ENCODE data around the gene SNORC. TPM values are rescaled to one million over a fixed set of nuclear protein-coding genes. Genes with fewer than 3 reads are reported as not detected.
A peak's percentile ranks its signal among the peaks of the same experiment; 100 is the strongest.

SNORC gene
- total RNA-seq, 4 donors from 2014 or later: 0.45 to 2.5 (median 1.4) TPM

DNA sequence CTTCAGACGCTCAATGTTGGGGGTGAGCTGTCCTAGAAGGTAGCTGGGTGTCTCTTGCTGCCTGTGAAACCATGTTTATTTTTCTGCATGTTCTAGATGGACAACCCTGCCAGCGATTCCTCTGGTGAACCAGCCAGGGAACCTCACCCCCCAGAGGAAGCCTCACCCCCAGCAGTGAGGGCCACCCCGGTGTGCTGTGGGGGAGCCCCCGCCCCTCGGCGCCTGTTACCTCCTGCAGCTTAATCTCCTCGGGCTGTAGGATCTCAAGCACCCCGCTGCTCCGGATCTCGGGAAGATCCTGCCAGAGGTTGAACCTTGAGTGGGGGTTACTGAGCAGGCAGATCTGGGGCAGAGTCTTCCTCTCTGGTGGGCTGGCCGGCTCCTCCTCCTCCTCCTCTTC, 50.0 kb downstream of the SNORC start:
- DNase-seq (ENCODE audit: extremely low spot score): peak; percentile 57
- H3K9me3 ChIP-seq: peaks cover 0 to 5% (median 2%) of the 10 kb centered on the region in 4 donors
- no peaks in the 10 kb centered on the region for H3K4me1 ChIP-seq
- H3K36me3 ChIP-seq: no peaks in the 10 kb centered on the region
- H3K27me3 ChIP-seq: peaks cover 0 to 55% (median 0%) of the 10 kb centered on the region in 4 donors
- no peak overlapping the region for H3K4me3 ChIP-seq
- H3K27ac ChIP-seq (replicated peaks in 1 of 4): no peak overlapping the region
- intact Hi-C loops (cut with DNase I): no loop called here
- TF ChIP-seq, protein P1, sequence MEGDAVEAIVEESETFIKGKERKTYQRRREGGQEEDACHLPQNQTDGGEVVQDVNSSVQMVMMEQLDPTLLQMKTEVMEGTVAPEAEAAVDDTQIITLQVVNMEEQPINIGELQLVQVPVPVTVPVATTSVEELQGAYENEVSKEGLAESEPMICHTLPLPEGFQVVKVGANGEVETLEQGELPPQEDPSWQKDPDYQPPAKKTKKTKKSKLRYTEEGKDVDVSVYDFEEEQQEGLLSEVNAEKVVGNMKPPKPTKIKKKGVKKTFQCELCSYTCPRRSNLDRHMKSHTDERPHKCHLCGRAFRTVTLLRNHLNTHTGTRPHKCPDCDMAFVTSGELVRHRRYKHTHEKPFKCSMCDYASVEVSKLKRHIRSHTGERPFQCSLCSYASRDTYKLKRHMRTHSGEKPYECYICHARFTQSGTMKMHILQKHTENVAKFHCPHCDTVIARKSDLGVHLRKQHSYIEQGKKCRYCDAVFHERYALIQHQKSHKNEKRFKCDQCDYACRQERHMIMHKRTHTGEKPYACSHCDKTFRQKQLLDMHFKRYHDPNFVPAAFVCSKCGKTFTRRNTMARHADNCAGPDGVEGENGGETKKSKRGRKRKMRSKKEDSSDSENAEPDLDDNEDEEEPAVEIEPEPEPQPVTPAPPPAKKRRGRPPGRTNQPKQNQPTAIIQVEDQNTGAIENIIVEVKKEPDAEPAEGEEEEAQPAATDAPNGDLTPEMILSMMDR (IDR thresholded peaks at IDR 0.05): no peak
- TF ChIP-seq POLR2AphosphoS5 (IDR thresholded peaks at IDR 0.05) (no peak), EP300 (IDR thresholded peaks at IDR 0.05) (no peak), POLR2A (IDR thresholded peaks at IDR 0.05; ENCODE audit: low read depth) (no peak)
- 62% methylated on average over 7 of the region's 11 CpGs for WGBS

DNA sequence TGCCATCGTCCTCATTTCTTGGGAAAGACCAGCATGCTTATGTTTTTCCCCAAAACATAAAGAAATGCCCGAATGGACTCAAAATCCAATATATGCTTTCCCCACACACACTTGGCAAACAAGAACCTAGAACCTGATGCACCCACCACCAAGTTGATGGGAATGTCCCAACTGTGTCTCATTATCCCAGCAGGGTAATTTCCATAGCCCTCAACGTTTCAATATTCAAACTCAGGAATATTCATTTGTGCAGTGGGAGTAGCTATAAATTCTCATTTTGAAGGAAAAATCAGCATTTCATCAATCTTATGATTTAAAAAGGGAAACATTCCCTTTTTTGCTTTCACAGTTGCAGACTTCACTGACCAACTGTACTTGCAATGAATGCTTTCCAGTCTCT, 50.7 kb downstream of the SNORC start:
- 86% methylated on average over 3 of the region's 3 CpGs for WGBS
- peak; percentile 34 for DNase-seq (ENCODE audit: extremely low spot score)
- H3K36me3 ChIP-seq: no peaks in the 10 kb centered on the region
- H3K27me3 ChIP-seq: peaks cover 0 to 62% (median under 1%) of the 10 kb centered on the region in 4 donors
- TF ChIP-seq POLR2AphosphoS5 (IDR thresholded peaks at IDR 0.05): no peak
- TF ChIP-seq, protein P1 (IDR thresholded peaks at IDR 0.05): no peak
- TF ChIP-seq EP300 (IDR thresholded peaks at IDR 0.05): no peak
- no peak for TF ChIP-seq POLR2A (IDR thresholded peaks at IDR 0.05; ENCODE audit: low read depth)
- no peak overlapping the region for H3K4me3 ChIP-seq
- peaks cover 0 to 5% (median 2%) of the 10 kb centered on the region in 4 donors for H3K9me3 ChIP-seq
- intact Hi-C loops (cut with DNase I): no loop called here
- no peaks in the 10 kb centered on the region for H3K4me1 ChIP-seq
- H3K27ac ChIP-seq (replicated peaks in 1 of 4): no peak overlapping the region

DNA sequence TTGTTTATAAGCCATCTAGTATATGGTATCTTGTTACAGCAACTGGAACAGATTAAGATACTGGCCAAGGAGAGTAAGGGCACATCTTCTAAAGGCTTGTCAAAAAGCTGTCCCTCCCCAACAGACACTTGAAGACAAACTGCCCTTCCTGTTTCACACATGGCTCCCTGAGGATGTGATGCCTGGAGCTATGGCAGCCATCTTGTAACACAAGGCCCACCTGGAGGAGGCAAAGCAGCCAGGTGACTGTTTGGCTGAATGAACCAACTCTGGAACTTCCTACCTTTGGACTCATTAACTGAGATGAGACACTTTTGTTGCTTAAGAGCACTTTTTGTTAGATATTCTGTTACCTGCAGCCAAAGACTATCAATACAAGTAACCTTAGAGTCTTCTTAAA, 54.4 kb downstream of the SNORC start:
- intact Hi-C loops (cut with DNase I): no loop called here
- H3K27me3 ChIP-seq: peaks cover 0 to 77% (median 24%) of the 10 kb centered on the region in 4 donors

DNA sequence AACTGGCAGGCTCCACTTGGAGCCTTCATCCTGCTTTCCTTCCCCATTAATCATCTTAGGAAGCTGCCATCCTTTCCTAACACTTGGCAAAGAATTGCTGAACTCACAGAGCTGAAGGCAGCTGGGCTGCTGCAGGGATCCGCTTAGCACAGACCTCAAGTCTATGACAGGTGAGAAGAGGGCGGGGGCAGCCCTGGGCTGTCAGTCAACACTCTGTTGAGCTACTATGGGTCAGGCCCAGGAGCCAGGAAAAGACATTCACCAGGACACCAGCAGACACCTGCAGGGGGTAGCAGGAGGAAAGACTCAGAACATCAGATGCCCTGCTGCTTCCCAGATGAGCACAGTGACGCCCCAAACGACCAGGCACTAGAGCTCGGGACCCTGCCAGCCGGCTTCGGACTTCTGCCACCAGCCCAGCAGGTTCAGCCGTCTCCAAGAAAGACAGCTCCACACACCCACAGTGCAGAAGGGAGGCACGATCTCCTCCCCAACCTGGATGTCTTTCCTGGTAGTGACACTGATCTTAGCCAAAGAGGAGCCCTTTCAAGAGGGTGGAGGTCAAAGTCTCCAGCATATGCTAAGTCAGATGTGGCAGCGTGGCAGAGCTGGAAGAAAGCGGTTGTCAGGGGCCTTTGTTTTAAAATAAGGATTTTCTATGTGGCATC, 55.2 kb downstream of the SNORC start:
- Histone ChIP-seq H3K27me3 (peaks cover 0 to 78% (median 24%) of the 10 kb centered on the region in 4 donors), H3K27ac (replicated peaks in 1 of 4) (no peak overlapping the region), H3K9me3 (peaks cover 0 to 5% (median 2%) of the 10 kb centered on the region in 4 donors), H3K4me1 (peaks cover 13 to 23% (median 21%) of the 10 kb centered on the region in 4 donors), H3K4me3 (no peak overlapping the region), H3K36me3 (no peaks in the 10 kb centered on the region)
- no peak for DNase-seq (ENCODE audit: extremely low spot score)
- intact Hi-C loops (cut with DNase I): no loop called here
- TF ChIP-seq POLR2A (IDR thresholded peaks at IDR 0.05; ENCODE audit: low read depth): no peak
- TF ChIP-seq, protein P1 (IDR thresholded peaks at IDR 0.05): no peak
- TF ChIP-seq EP300 (IDR thresholded peaks at IDR 0.05): no peak
- TF ChIP-seq POLR2AphosphoS5 (IDR thresholded peaks at IDR 0.05): no peak
- WGBS: 77% methylated on average over 3 of the region's 11 CpGs

More for the DNA sequence above, 54.4 kb downstream of the SNORC start:
- DNase-seq (ENCODE audit: extremely low spot score): no peak
- TF ChIP-seq POLR2A (IDR thresholded peaks at IDR 0.05; ENCODE audit: low read depth) (no peak), POLR2AphosphoS5 (IDR thresholded peaks at IDR 0.05) (no peak), EP300 (IDR thresholded peaks at IDR 0.05) (no peak)
- TF ChIP-seq, protein P1 (IDR thresholded peaks at IDR 0.05): no peak
- Histone ChIP-seq H3K27ac (replicated peaks in 1 of 4) (no peak overlapping the region), H3K9me3 (peaks cover 0 to 5% (median 2%) of the 10 kb centered on the region in 4 donors), H3K4me1 (peaks cover 13 to 23% (median 21%) of the 10 kb centered on the region in 4 donors), H3K4me3 (no peak overlapping the region), H3K36me3 (no peaks in the 10 kb centered on the region)
